BJ (cell line): ENCODE results near the gene EVI5. TPM values are rescaled to one million over a fixed set of nuclear protein-coding genes. Genes with fewer than 3 reads are reported as not detected.

Experiments
- CTCF ChIA-PET: fragments of 350-600 bp; formaldehyde crosslinking; extraction: SDS; loops from one replicate; lab custom pipeline; 2021; ENCODE audit warnings: antibody characterized with exemption, inconsistent platforms; lab: Yijun Ruan, JAX
- POLR2A ChIA-PET: fragments of 300-600 bp; sonication (Branson Sonifier 250); formaldehyde crosslinking; extraction: SDS; loops from one replicate; lab custom pipeline; 2021; ENCODE audit warnings: antibody characterized with exemption; lab: Charles Lee
- DNase-seq: peaks from one replicate; pipeline ENCODE4 v3.0.0-alpha.2; 2011; ENCODE audit warnings: low read depth
- H3K27me3 ChIP-seq: 2 replicates; pipeline ENCODE4 v1.6.0; 2011; ENCODE audit warnings: low read length; ENCODE audit not compliant: control insufficient read depth, insufficient read depth
- H3K36me3 ChIP-seq: 2 replicates; pipeline ENCODE4 v1.5.1; 2011; ENCODE audit warnings: low read length; ENCODE audit not compliant: control insufficient read depth, insufficient read depth
- H3K4me3 ChIP-seq: 2 replicates; pipeline ENCODE4 v1.5.1; 2011; ENCODE audit warnings: low read depth, mild to moderate bottlenecking, control low read depth, low read length
- polyA plus RNA-seq: library from polyadenylated mRNA; depleted of rRNA; stranded (reverse); fragments of >200 nt; gene quantifications from 2 replicates; pipeline ENCODE4 v1.2.3, GENCODE V29; 2011
- TF ChIP-seq, protein P1 (sequence below): IDR thresholded peaks from 2 replicates; pipeline ENCODE4 v1.5.1; 2011; ENCODE audit warnings: low read depth, mild to moderate bottlenecking, control low read depth, inconsistent platforms, low read length, moderate library complexity; ENCODE audit not compliant: insufficient read depth

The EVI5 gene
- polyA plus RNA-seq, 1 experiment = 8.6 TPM

DNA sequence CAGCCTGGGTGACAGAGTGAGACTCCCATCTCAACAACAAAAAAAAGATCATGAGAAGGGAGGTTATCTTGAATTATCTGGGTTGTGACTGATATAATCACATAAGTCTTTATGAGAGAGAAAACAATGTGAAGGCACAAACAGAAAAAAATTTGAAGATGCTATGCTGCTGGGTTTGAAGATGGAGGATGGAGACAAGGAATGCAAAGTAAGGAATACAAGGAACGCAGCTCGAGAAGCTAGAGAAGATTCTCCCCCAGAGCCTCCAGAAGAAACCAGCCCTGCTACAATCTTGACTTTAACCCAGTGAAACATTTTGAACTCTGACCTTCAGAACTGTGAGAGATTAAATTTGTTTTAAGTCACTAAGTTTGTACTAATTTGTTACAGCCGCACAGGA is 15.1 kb downstream of the EVI5 start:
- DNase-seq = no peak
- ChIA-PET POLR2A (no interaction called here), CTCF (no interaction called here)
- TF ChIP-seq, protein P1, sequence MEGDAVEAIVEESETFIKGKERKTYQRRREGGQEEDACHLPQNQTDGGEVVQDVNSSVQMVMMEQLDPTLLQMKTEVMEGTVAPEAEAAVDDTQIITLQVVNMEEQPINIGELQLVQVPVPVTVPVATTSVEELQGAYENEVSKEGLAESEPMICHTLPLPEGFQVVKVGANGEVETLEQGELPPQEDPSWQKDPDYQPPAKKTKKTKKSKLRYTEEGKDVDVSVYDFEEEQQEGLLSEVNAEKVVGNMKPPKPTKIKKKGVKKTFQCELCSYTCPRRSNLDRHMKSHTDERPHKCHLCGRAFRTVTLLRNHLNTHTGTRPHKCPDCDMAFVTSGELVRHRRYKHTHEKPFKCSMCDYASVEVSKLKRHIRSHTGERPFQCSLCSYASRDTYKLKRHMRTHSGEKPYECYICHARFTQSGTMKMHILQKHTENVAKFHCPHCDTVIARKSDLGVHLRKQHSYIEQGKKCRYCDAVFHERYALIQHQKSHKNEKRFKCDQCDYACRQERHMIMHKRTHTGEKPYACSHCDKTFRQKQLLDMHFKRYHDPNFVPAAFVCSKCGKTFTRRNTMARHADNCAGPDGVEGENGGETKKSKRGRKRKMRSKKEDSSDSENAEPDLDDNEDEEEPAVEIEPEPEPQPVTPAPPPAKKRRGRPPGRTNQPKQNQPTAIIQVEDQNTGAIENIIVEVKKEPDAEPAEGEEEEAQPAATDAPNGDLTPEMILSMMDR = no peak
- no peaks in the 10 kb centered on the region for H3K36me3 ChIP-seq
- H3K27me3 ChIP-seq = no peaks in the 10 kb centered on the region
- no peak overlapping the region for H3K4me3 ChIP-seq

DNA sequence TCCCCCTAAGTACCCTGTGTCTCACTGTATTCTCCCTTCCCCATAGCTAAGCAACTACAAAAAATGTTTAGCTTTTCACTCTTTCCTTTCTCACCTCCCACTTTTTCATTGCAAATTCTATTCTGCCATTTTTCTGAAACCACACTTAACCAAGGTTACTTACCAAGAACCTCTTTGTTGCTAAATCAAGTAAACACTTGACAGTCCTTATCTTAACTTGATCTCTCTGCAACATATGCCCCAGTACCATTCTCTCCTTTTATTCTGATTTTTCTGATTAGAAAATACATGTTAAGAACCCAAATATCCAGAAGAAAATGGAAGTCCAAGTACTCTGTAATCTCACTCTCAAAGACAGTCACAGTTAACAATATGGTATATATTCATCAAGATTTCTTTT is 16.0 kb downstream of the EVI5 start:
- H3K36me3 ChIP-seq = no peaks in the 10 kb centered on the region
- POLR2A ChIA-PET = no interaction called here
- CTCF ChIA-PET = interaction anchor here (1.2 to 1.6 kb wide), 2 partner anchors 17 to 50 kb away, joined by 3 read pairs; partner anchors contain the start of gene EVI5

DNA sequence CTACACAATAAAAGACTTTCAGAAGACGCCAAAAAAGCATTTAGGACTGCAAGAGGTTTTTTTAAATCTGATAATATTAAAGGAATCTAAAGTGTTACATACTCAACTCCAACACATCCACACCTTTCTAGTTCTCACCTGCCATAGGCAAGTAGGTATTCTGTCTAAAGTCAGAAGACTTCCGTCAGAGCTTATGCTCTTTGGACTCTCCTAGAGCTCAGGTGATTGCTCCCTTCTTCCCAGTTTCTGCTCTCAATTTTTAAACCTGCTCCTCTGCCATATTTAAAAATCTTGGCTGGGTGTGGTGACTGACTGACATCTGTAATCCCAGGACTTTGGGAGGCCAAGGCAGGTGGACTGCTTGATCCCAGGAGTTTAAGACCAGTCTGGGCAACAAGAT is 16.6 kb downstream of the EVI5 start:
- POLR2A ChIA-PET = no interaction called here

More for the DNA sequence above, 16.0 kb downstream of the EVI5 start:
- DNase-seq = no peak
- Histone ChIP-seq H3K27me3 (no peaks in the 10 kb centered on the region), H3K4me3 (no peak overlapping the region)
- TF ChIP-seq, protein P1 = no peak

DNA sequence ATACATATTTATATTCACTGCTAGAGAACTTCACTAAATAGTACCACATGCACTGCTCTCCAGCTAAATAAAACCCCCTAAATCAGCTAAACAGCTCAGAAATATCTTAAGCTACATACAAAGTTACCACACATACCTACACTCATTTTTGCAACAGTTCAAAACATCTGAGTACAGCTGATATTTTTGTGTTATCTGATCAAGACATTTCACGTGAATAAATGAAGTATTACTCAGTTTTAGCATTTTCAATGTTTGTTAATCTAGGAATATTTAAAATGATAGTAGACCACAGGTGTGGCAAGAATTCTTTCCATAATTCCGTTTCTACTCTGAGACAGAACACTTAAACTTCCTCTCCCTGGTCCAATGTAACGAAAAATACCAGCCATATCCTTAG is 20.8 kb downstream of the EVI5 start:
- Histone ChIP-seq H3K4me3 (no peak overlapping the region), H3K27me3 (no peaks in the 10 kb centered on the region), H3K36me3 (no peaks in the 10 kb centered on the region)
- POLR2A ChIA-PET = no interaction called here
- DNase-seq = no peak
- TF ChIP-seq, protein P1 = no peak
- CTCF ChIA-PET = interaction anchor here (3.1 kb wide), 1 partner anchor 16 kb away, joined by 11 read pairs; no protein-coding TSS in a partner anchor

More for the DNA sequence above, 16.6 kb downstream of the EVI5 start:
- TF ChIP-seq, protein P1 = no peak
- no peak for DNase-seq
- no peaks in the 10 kb centered on the region for H3K36me3 ChIP-seq
- H3K4me3 ChIP-seq = no peak overlapping the region
- CTCF ChIA-PET = interaction anchor here (0.7 to 1.6 kb wide), 5 partner anchors 17 to 63 kb away, joined by 3 read pairs; partner anchors contain the start of gene EVI5
- no peaks in the 10 kb centered on the region for H3K27me3 ChIP-seq

DNA sequence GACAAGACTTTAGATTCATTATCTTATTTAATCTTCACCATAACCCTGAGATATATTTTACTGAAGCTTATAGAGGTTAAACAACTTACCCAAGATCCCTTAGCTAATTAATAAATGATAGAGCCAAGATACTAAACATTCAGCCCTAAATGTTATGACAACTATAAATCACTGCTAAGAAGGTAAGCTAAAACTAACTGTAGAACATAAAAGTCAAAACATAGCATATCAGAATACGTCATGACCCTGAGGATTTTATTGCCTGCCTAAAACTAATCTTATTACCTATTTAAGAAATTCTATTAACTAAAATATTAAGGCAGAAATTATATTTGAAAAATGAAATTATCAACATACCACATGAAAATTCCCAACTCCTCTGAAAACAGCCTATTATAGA is 22.6 kb downstream of the EVI5 start:
- ChIA-PET POLR2A (no interaction called here), CTCF (interaction anchor here (3.1 kb wide), 1 partner anchor 14 kb away, joined by 11 read pairs; no protein-coding TSS in a partner anchor)
- TF ChIP-seq, protein P1 = no peak

More for the DNA sequence above, 22.6 kb downstream of the EVI5 start:
- no peak overlapping the region for H3K4me3 ChIP-seq
- H3K27me3 ChIP-seq = no peaks in the 10 kb centered on the region
- no peak for DNase-seq
- H3K36me3 ChIP-seq = no peaks in the 10 kb centered on the region
